ENCODE data around the gene TOM1L2.
A peak's percentile ranks its signal among the peaks of the same experiment; 100 is the strongest.
"Not testable (repeated sequence)": the region's sequence is repeated elsewhere in the genome, so short reads cannot be mapped to it uniquely, and the experiment has no call there.

Gene TOM1L2

DNA sequence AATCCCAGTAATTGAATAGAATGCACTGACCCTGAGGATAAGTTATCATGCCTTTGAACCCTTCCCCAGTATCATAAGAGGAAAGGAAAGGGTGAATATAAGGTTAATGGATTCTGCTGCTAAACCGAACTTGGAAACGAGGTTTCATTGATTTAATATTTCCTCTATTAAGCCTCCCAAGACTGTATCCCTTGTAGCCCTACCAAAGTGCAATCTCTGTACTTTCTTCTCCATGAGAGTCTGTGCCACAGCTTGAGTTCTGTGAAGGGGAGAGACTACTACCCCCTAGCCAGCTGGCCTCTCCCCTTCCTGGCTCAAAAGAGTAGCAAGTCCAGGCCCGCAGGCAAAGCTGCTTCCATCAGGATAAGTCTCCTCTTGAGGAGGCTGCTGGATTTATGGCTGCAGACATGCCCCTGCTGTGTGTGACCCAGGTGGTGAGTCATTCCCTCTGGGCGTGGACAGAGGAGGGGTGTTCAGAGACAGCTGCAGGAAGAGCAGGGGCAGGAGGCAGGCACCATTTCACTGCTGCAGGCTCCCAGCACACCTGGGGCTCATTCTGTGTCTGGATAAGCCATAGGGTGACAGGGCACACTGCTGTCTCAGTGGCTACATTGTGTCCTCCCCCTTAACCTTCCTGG lies 58.4 kb downstream of the TOM1L2 start:
- Histone ChIP-seq H4K20me1 (ENCODE audit: insufficient read depth, low read length) (no peaks in the 10 kb centered on the region), H3F3A (ENCODE audit: insufficient read depth, low read length) (peaks cover 16% of the 10 kb centered on the region), H3K79me2 (ENCODE audit: low read length) (no peaks in the 10 kb centered on the region), H3K27ac (ENCODE audit: low read length) (peak overlapping the region; percentile 45; the same call in 1 of the 2 replicates), H3K27me3 (replicated peaks; ENCODE audit: insufficient read depth, low read length) (no peaks in the 10 kb centered on the region), H3K36me3 (replicated peaks; ENCODE audit: insufficient read depth, low read length) (no peaks in the 10 kb centered on the region), H3K4me1 (ENCODE audit: low read length) (peaks cover 19% of the 10 kb centered on the region), H3K9ac (ENCODE audit: low read length) (no peak overlapping the region), H3K9me3 (replicated peaks; ENCODE audit: insufficient read depth, low read length) (no peaks in the 10 kb centered on the region), H3K4me3 (ENCODE audit: low read length) (no peak overlapping the region), H3K4me2 (ENCODE audit: low read depth, low read length) (peak overlapping the region; percentile 37; the same call in 1 of the 2 replicates), H3K9me2 (replicated peaks; ENCODE audit: insufficient read depth, low read length) (no peaks in the 10 kb centered on the region), H2AFZ (ENCODE audit: low read length) (no peak overlapping the region)
- no peak for TF ChIP-seq EZH2 (optimal IDR thresholded peaks at IDR 0.05; ENCODE audit: low read depth, low read length)
- TF ChIP-seq, protein P1, sequence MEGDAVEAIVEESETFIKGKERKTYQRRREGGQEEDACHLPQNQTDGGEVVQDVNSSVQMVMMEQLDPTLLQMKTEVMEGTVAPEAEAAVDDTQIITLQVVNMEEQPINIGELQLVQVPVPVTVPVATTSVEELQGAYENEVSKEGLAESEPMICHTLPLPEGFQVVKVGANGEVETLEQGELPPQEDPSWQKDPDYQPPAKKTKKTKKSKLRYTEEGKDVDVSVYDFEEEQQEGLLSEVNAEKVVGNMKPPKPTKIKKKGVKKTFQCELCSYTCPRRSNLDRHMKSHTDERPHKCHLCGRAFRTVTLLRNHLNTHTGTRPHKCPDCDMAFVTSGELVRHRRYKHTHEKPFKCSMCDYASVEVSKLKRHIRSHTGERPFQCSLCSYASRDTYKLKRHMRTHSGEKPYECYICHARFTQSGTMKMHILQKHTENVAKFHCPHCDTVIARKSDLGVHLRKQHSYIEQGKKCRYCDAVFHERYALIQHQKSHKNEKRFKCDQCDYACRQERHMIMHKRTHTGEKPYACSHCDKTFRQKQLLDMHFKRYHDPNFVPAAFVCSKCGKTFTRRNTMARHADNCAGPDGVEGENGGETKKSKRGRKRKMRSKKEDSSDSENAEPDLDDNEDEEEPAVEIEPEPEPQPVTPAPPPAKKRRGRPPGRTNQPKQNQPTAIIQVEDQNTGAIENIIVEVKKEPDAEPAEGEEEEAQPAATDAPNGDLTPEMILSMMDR (IDR thresholded peaks at IDR 0.05; ENCODE audit: low read length): no peak
- no peak for TF ChIP-seq EZH2phosphoT487 (IDR thresholded peaks at IDR 0.05; ENCODE audit: low read length)
- DNase-seq: peak; percentile 82

DNA sequence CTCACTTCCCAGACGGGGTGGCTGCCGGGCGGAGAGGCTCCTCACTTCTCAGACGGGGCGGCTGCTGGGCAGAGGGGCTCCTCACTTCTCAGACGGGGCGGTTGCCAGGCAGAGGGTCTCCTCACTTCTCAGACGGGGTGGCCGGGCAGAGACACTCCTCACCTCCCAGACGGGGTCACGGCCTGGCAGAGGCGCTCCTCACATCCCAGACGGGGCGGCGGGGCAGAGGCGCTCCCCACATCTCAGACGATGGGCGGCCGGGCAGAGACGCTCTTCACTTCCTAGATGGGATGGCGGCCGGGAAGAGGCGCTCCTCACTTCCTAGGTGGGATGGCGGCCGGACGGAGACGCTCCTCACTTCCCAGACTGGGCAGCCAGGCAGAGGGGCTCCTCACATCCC lies 59.9 kb downstream of the TOM1L2 start:
- Histone ChIP-seq H3F3A (ENCODE audit: insufficient read depth, low read length) (peaks cover 16% of the 10 kb centered on the region), H3K4me1 (ENCODE audit: low read length) (peaks cover 19% of the 10 kb centered on the region)
- not testable (repeated sequence) for H3K79me2 ChIP-seq (ENCODE audit: low read length); H3K27ac ChIP-seq (ENCODE audit: low read length); H3K27me3 ChIP-seq (replicated peaks; ENCODE audit: insufficient read depth, low read length); H4K20me1 ChIP-seq (ENCODE audit: insufficient read depth, low read length); H3K9ac ChIP-seq (ENCODE audit: low read length); H3K4me2 ChIP-seq (ENCODE audit: low read depth, low read length); H3K4me3 ChIP-seq (ENCODE audit: low read length); DNase-seq; H3K9me3 ChIP-seq (replicated peaks; ENCODE audit: insufficient read depth, low read length); H2AFZ ChIP-seq (ENCODE audit: low read length); H3K36me3 ChIP-seq (replicated peaks; ENCODE audit: insufficient read depth, low read length); H3K9me2 ChIP-seq (replicated peaks; ENCODE audit: insufficient read depth, low read length)

DNA sequence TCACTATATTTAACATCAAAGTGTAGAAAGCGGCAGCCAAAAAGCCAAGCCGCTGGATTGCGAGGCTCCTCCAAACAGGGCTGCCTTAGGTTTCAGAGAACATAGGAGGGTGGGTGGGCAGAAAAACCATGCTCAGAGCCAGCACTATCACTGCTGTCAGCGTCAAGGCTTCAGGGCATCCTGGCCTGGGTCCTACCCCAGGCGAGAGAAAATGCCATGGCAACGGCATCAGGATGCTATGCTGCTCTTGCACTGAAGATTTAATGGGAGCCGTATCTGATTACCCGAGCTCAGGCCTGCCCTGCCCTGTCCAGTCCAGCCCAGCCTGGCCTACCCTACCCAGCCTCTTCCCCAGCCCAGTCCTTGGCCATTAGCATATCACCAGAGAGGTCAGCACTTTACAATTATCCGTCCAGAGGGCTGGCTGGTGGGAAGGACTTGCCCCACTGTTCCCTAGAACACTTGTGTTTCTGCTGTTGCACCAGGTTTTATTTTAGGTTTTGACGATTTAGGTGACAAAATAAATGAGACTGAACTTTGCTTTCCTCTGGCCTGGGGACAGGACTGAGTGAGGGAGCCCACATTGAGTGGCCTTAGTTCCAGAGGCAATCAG lies 61.1 kb downstream of the TOM1L2 start:
- H3K4me3 ChIP-seq (ENCODE audit: low read length): no peak overlapping the region
- H3K9ac ChIP-seq (ENCODE audit: low read length): no peak overlapping the region
- H3K27ac ChIP-seq (ENCODE audit: low read length): no peak overlapping the region
- H4K20me1 ChIP-seq (ENCODE audit: insufficient read depth, low read length): no peaks in the 10 kb centered on the region
- H3K79me2 ChIP-seq (ENCODE audit: low read length): no peaks in the 10 kb centered on the region
- no peak overlapping the region for H2AFZ ChIP-seq (ENCODE audit: low read length)
- no peaks in the 10 kb centered on the region for H3K36me3 ChIP-seq (replicated peaks; ENCODE audit: insufficient read depth, low read length)
- no peak overlapping the region for H3K4me2 ChIP-seq (ENCODE audit: low read depth, low read length)
- peaks cover 19% of the 10 kb centered on the region for H3K4me1 ChIP-seq (ENCODE audit: low read length)
- H3F3A ChIP-seq (ENCODE audit: insufficient read depth, low read length): peaks cover 16% of the 10 kb centered on the region
- TF ChIP-seq, protein P1 (IDR thresholded peaks at IDR 0.05; ENCODE audit: low read length): no peak
- no peak for TF ChIP-seq EZH2phosphoT487 (IDR thresholded peaks at IDR 0.05; ENCODE audit: low read length)
- no peak for TF ChIP-seq EZH2 (optimal IDR thresholded peaks at IDR 0.05; ENCODE audit: low read depth, low read length)
- no peaks in the 10 kb centered on the region for H3K9me2 ChIP-seq (replicated peaks; ENCODE audit: insufficient read depth, low read length)
- no peak for DNase-seq
- no peaks in the 10 kb centered on the region for H3K27me3 ChIP-seq (replicated peaks; ENCODE audit: insufficient read depth, low read length)
- no peaks in the 10 kb centered on the region for H3K9me3 ChIP-seq (replicated peaks; ENCODE audit: insufficient read depth, low read length)

DNA sequence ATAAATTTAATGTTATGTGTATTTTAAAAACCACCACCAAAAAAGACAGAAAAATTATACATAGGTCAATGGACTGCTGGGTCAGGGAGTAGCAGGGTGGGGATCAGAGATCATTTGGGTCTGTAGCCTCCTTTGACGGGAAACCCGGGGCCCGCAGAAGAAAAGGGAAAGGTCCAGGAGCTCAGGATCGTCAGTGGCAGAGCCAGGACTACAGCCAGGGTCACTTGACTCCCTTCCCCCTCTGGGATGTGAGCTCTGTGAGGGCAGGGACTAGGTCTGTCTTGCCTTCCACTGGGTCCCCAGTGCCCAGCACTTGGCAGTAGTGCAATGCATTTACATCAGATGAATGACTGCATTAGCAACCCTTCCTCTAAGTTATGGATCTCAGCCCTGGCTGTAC lies 62.1 kb downstream of the TOM1L2 start:
- Histone ChIP-seq H3F3A (ENCODE audit: insufficient read depth, low read length) (peaks cover 13% of the 10 kb centered on the region), H3K79me2 (ENCODE audit: low read length) (no peaks in the 10 kb centered on the region), H3K27me3 (replicated peaks; ENCODE audit: insufficient read depth, low read length) (no peaks in the 10 kb centered on the region), H4K20me1 (ENCODE audit: insufficient read depth, low read length) (no peaks in the 10 kb centered on the region), H3K4me2 (ENCODE audit: low read depth, low read length) (no peak overlapping the region), H3K9me3 (replicated peaks; ENCODE audit: insufficient read depth, low read length) (no peaks in the 10 kb centered on the region), H2AFZ (ENCODE audit: low read length) (no peak overlapping the region), H3K36me3 (replicated peaks; ENCODE audit: insufficient read depth, low read length) (no peaks in the 10 kb centered on the region), H3K4me1 (ENCODE audit: low read length) (peaks cover 17% of the 10 kb centered on the region), H3K9ac (ENCODE audit: low read length) (no peak overlapping the region), H3K4me3 (ENCODE audit: low read length) (no peak overlapping the region), H3K9me2 (replicated peaks; ENCODE audit: insufficient read depth, low read length) (no peaks in the 10 kb centered on the region), H3K27ac (ENCODE audit: low read length) (no peak overlapping the region)
- TF ChIP-seq EZH2phosphoT487 (IDR thresholded peaks at IDR 0.05; ENCODE audit: low read length): no peak
- TF ChIP-seq, protein P1 (IDR thresholded peaks at IDR 0.05; ENCODE audit: low read length): no peak
- no peak for TF ChIP-seq EZH2 (optimal IDR thresholded peaks at IDR 0.05; ENCODE audit: low read depth, low read length)
- DNase-seq: no peak

Measured in MM.1S (cell line).